ENCODE results near the gene OTOG.

Gene OTOG

GRCh38 chr11:17630936-17631335, 83.9 kb downstream of the OTOG start:
- DNase-seq (ENCODE audit: low read depth) = no peak
- TF ChIP-seq CTCF (IDR thresholded peaks at IDR 0.05; ENCODE audit: low read depth, low read length, missing control alignments) = no peak
- no peak overlapping the region for H3K4me3 ChIP-seq (ENCODE audit: low read depth, low read length)

- no peak for DNase-seq (ENCODE audit: low read depth)
- TF ChIP-seq CTCF (IDR thresholded peaks at IDR 0.05; ENCODE audit: low read depth, low read length, missing control alignments) = no peak
- H3K4me3 ChIP-seq (ENCODE audit: low read depth, low read length) = no peak overlapping the region
These were observed 84.8 kb downstream of the OTOG start for GRCh38 chr11:17631702-17632365.

- H3K4me3 ChIP-seq (ENCODE audit: low read depth, low read length) = no peak overlapping the region
- no peak for TF ChIP-seq CTCF (IDR thresholded peaks at IDR 0.05; ENCODE audit: low read depth, low read length, missing control alignments)
- no peak for DNase-seq (ENCODE audit: low read depth)
These were observed 86.4 kb downstream of the OTOG start for GRCh38 chr11:17633279-17633986.

GRCh38 chr11:17633987-17634775, 87.1 kb downstream of the OTOG start:
- H3K4me3 ChIP-seq (ENCODE audit: low read depth, low read length) = no peak overlapping the region
- TF ChIP-seq CTCF (IDR thresholded peaks at IDR 0.05; ENCODE audit: low read depth, low read length, missing control alignments) = no peak
- no peak for DNase-seq (ENCODE audit: low read depth)

- DNase-seq (ENCODE audit: low read depth) = no peak
- TF ChIP-seq CTCF (IDR thresholded peaks at IDR 0.05; ENCODE audit: low read depth, low read length, missing control alignments) = no peak
These were observed 87.9 kb downstream of the OTOG start for GRCh38 chr11:17634776-17635550.

GRCh38 chr11:17635551-17635938, 88.5 kb downstream of the OTOG start:
- no peak for DNase-seq (ENCODE audit: low read depth)
- H3K4me3 ChIP-seq (ENCODE audit: low read depth, low read length) = no peak overlapping the region
- TF ChIP-seq CTCF (IDR thresholded peaks at IDR 0.05; ENCODE audit: low read depth, low read length, missing control alignments) = no peak

More at GRCh38 chr11:17634776-17635550, 87.9 kb downstream of the OTOG start:
- no peak overlapping the region for H3K4me3 ChIP-seq (ENCODE audit: low read depth, low read length)
